ENCODE results near the gene CD109.

GRCh38 chr6:73752943-73753342, 56.9 kb downstream of the CD109 start:
- TF ChIP-seq POLR2A (IDR thresholded peaks at IDR 0.05; ENCODE audit: low read length) (no peak), GATA1 (IDR thresholded peaks at IDR 0.05; ENCODE audit: low read depth, low read length) (no peak)

All from erythroblast (primary cell).